ENCODE data around the gene CLDND2.
"Not testable (repeated sequence)": the region's sequence is repeated elsewhere in the genome, so short reads cannot be mapped to it uniquely, and the experiment has no call there.

Gene CLDND2, protein sequence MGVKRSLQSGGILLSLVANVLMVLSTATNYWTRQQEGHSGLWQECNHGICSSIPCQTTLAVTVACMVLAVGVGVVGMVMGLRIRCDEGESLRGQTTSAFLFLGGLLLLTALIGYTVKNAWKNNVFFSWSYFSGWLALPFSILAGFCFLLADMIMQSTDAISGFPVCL

DNA sequence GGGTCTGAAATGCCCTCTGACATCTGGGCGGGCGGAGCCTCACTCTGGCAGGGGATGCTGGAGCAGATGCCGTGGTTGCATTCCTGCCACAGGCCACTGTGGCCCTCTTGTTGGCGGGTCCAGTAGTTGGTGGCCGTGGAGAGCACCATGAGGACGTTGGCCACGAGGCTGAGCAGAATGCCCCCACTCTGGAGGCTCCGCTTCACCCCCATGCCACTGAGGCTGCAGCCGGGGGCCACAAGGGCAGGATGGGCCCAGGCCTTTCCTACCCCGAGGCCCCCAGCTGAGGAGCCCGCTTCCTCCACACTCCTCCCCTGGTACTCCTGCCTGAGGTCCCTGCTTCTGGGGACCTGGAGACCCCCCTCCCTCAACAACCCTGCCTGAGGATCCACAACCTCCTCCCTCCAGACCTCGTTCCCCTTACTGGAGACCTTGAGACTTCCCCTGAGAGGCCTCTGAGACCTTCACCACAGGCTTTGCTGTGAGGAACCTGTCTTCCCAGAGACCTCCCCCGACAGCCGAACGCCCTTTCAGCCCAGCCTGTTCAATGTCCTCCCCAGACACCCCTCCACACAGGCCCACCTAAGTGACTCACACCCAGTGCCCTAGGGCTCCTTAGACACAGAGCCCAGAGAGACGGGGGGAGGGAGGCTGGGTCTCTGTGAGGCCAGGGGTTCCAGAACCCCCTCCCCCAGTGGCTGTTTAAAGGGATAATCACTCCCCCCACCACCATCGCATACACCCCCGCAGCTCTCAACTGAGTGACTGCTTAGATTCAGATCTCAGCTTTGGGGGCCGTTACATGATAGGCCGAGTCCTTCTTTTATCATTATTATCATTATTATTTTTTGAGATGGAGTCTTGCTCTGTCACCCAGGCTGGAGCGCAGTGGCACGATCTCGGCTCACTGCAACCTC lies at the start of gene CLDND2:
Gene CLDND2, minus strand, starts transcription at position 638 of the 917 bp plus-strand sequence. Its CDS starts 426 bp downstream, at position 212.
- no peak for DNase-seq

DNA sequence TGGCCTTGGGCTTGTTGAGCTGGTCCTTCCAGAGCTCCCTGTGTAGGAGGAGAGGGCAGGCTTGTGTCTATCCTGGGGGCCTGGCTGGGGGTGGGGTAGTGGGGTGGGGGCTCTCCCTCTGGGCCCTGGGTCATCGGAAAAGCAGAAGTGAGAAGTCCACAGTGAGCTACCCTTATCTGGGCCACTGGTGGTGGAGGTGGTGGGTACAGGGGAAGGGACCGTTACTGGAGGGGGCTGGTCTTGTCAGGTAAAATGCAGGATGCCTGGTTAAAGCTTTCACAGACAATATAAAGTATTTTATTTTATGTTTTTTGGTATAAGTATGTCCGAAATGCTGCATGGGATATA lies 49.0 kb upstream of the CLDND2 start:
- no peak for DNase-seq

- DNase-seq, result no peak
Observed at GRCh38 chr19:51417107-51417809, 48.5 kb upstream of the CLDND2 start, which contains the start of gene SIGLEC10. SIGLEC10 (minus strand) TSS chr19:51417642; CDS start chr19:51417581, 61 bp downstream.

GRCh38 chr19:51416422-51416821 lies 47.6 kb upstream of the CLDND2 start:
- not testable (repeated sequence) for DNase-seq

- no peak for DNase-seq
Observed at GRCh38 chr19:51415187-51415586, 46.4 kb upstream of the CLDND2 start.

DNA sequence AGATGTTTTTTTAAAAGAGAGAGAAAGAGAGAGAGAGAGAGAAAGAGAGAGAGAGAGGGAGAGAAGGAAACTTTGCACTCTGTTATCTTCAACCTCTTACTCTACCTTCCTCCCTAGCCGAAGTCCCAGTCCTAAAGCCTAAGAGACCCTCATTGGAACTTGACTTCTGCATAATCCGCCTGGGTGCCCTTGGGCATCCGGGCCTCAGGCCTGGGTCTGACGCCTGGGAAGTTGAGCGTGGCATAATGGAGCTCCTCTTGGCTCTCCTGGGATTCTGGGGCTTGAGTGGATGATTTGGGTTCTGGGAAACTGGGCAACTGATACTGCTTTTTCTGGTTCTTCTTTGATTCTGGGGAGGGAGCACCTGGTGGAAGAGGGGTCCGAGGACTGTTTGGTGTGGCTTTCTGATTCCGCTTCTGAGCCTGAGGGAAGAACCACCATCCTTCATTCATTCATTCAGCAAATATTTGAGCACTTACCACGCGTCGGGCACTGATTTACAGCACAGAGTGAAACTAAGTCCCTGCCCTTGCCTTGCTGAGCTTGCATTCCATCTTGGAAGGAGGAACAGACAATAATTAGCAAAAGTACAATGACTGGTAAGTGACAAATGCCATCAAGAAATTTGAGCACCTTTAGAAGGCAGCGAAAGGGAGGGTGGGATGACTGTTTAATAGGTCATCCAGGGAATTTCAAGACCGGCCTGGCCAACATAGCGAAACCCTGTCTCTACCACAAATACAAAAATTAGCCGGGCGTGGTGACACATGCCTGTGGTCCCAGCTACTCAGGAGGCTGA lies 42.3 kb upstream of the CLDND2 start:
- no peak for DNase-seq

- DNase-seq, result peak; percentile 13
Observed at GRCh38 chr19:51407511-51408131, 38.8 kb upstream of the CLDND2 start.

DNA sequence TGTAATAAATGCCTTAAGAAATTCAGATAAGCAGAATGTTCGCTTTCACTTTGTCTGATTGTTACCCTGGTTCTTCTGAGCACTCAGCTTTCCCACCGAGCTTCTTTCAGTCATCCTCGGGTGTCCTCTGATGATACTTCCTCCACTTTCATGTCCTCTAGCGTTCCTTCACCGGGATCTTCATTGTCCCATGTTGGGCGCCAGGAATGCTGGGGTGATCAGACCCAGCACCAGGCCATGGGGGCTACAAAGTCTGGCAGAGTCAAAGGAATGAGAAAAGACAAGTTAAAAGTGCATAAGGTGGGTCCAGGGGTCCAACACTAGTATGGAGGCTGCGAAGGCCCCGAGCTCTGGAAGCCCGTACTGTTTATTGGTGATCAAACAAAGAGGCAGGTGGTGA lies 33.3 kb upstream of the CLDND2 start:
- DNase-seq, result no peak

DNA sequence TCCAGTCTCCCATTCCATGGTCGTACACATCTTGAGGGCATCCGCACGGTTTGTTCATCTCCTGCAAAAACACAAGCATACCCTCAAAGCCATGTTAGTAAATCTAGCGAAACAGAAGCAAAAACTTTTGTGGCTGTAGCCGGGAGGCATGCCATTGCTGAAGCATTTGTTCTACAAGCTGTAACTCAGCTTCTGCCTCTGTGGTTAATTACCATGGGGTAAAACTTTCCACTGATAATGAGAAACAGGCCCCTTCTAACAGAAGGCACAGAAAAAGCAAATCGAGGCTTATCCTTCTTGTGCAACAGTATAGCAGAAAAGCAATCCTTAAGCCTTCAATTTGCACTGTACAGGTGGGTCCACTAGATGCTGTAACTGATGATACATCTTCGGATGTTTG lies 31.1 kb upstream of the CLDND2 start:
- not testable (repeated sequence) for DNase-seq

- DNase-seq, result no peak
Observed at GRCh38 chr19:51399231-51399630, 30.4 kb upstream of the CLDND2 start.

DNA sequence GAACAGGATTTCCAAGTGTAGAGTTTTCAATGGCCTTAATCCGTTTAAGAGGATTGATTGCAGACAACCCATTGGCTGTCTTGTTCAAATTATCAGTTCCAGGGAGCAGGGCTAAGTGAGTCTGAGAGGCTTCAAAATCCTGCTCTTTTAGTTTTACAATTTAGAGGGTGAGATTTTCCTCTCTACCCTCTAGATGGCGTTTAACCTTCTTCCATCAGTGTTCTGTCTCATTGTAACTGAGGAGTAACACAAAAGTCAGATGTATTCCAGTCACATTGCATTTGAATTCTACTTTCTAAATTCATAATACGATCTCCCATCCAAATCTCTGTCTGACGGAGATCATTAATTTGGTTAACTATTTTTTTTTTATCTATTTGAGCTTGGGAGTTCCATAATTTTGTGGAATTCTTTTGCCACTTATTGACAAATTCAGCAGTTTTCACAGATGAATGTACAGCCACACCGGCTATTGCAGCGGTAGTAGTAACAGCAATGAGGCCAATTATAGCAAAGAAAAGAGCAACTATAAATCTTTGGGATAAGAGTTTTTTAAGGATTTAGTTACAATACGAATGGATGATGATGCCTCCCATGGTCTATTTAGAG lies 29.4 kb upstream of the CLDND2 start:
- DNase-seq, result peak; percentile 13

DNA sequence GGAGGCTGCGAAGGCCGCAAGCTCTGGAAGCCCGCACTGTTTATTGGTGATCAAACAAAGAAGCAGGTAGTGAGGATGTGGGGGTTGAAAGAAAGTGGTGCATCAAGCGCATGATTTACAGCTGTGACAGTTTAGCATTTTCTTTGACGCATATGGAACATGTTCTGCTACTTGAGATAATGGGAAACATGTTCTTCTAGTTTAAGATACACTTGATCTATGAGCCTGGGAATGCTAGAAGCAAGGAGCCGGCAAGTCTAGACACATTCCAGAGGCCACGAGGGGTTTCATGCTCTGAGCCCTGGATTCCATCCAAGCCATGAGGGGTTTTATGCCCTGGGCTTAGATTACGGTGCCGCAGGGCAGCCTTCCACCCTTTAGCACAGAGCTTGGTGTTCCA lies 28.6 kb upstream of the CLDND2 start:
- peak; percentile 45 for DNase-seq

DNA sequence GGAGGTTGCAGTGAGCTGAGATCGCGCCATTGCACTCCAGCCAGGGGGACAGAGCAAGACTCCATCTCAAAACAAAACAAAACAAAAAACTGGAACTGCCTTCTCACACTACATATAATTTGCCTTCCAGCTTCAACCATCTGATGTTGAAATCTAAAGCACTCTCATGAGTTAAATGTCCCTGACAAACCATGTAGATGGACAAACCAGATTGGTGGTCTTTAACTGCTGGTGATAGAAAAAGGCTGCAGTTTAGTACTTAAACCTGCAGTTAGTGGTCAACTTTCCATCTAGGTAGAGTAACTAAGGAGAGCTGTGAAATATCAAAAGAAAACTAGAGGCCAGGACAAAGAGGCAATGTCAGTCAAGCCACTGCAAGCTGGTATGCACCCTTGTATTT lies 27.4 kb upstream of the CLDND2 start:
- no peak for DNase-seq

- DNase-seq, result peak; percentile 99
Observed at GRCh38 chr19:51394050-51394836, 25.4 kb upstream of the CLDND2 start.

- no peak for DNase-seq
Observed at GRCh38 chr19:51392701-51393100, 23.9 kb upstream of the CLDND2 start.

- DNase-seq, result no peak
Observed at GRCh38 chr19:51391073-51391611, 22.3 kb upstream of the CLDND2 start.

DNA sequence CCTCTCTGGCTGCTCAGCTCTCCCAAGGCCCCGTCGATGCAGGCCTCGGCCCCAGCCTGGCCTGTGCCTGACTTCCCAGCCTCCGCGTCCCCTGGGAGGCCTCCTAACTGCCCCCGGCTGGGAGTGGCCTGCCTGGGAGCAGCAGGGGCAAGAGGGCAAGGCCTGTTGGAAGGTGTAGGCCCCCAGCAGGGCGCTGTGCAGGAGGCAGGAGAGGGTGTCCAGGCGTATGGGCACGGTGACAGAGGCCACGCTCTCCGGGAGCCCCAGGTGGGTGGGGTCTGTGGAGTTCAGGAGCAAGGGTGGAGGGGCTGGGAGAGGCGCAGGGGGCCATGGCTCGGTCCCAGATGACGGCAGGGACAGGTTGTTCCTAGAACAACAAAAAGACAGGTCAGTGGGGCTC lies 20.3 kb upstream of the CLDND2 start:
- DNase-seq, result no peak

DNA sequence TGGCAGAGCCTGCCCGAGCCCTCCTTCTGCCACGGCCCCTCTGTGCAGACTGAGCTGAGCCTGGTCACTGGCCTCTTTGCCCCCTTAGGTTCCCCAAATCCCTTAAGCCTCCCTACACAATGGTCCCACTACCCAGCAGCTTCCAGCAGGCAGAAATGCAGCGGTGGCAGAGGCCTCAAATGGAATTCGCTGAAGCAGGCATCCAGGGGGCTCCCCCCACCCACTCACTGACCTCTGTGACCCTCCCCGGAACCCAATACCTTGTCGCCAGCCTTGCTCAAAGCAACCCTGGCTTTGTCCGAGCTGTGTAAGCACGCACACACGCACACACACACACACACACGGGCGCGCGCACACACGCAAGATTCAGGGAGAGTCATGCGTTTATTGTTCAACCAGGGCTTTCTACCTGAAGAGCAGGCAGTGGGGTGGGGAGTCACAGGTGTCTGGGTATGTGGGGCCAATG lies 19.2 kb upstream of the CLDND2 start, which contains the start of gene LIM2:
Gene LIM2, minus strand, starts transcription at position 51 of the 466 bp plus-strand sequence. CDS start 531 bp downstream, outside the sequence.
- DNase-seq, result no peak

DNA sequence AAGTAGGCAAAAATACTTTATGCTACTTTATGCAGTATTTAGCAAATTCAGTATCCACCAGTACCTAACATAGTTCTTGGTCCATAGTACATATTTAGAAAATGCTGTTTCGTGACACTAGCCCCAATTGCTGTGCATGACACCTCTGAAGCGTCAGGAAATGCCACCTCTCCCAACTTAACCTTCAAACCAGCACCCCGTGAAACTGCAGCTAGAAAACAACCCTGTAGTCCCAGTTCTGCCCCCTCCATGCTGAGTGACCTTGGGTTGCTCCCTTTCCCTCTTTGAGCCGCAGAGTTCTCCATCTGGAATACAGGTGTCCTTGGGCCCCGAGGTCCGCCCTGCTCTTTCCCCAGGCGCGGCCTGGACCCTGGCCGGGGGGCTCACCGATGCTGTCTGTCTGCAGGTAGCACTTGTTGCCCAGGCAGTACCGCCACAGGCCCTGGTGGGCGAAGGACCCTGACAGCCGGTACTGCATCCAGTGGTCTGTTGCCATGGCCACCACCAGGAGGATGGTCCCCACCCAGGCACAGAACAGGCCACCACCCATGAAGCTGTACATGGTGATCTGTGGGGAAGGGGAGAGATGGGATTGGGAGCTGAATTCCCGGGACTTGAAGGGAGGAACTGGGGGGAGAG lies 18.2 kb upstream of the CLDND2 start:
- no peak for DNase-seq

DNA sequence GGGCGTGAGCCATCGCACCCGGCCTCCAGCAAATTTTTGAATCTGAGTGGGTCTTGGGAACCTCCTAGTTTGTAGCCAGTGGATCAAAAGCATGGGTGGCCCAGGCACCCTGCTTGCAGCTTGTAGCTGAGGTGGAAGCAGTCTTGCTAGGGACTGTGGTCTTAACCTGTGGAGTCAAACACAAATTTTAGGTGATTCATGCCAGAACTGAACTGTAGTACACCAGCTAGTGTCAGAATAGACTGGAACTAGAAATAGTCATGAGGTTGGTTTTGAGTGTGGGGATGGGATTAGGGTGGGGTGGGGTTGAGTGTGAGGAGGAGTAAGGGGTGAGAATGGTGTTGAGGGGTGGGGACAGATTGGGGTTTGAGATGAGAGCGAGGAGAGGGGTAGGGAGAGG lies 13.2 kb upstream of the CLDND2 start:
- no peak for DNase-seq
